ENCODE results near the gene CXXC5. TPM values are rescaled to one million over a fixed set of nuclear protein-coding genes. Genes with fewer than 3 reads are reported as not detected.
"Not testable (repeated sequence)": the region's sequence is repeated elsewhere in the genome, so short reads cannot be mapped to it uniquely, and the experiment has no call there.

CXXC5 gene
- polyA plus RNA-seq, 3 donors from 2014 or later, result 339 to 410 (median 385) TPM

DNA sequence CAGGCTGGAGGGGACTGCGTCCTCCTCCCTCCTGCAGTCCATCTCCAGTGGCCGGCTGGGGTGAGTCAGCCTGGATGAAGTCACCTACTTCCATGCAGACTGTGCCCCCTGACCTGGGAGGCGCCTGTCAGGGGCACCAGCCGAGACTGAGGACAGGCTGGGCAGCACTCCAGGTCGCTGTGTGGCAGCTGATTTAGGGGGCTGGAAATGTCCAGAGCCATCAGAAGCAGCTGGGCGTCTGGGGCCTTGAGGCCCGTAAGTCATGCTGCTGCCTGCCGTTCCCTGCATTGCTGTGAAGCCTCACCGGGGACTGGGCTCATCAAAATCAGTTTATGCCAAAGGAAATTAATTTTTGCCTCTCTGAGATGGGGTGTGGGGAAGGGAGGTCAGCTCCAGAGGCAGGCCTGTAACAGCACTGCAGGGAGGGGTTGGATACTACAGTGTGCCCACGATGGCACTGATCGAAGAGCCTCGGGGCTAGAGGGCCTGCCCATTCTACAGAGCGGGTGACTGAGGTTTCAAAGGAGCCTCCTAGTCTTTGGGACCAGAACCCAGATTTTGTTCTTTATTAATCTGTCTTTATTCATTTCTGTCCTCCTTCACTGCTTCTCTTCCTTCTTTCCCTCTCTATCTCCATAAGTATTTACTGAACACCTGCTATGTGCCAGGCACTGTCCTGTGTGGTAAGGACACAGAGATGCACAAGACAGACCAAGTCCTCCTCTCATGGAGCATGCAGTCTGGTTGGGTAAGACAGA lies 77.1 kb downstream of the CXXC5 start:
- no peak for DNase-seq
- H3K9me3 Mint-ChIP-seq, result no peaks in the 10 kb centered on the region
- peaks cover 0 to 10% (median 9%) of the 10 kb centered on the region in 3 donors for H3K36me3 Mint-ChIP-seq
- no peaks in the 10 kb centered on the region for H3K4me1 Mint-ChIP-seq
- H3K4me3 Mint-ChIP-seq, result no peak overlapping the region
- peak overlapping the region in 1 of 6 donors; percentile 16 for H3K27ac Mint-ChIP-seq
- peaks cover 0 to 2% (median 0%) of the 10 kb centered on the region in 3 donors for H3K27me3 Mint-ChIP-seq (ENCODE audit: low read depth in 3 of 3)

- peaks cover 0 to 2% (median 0%) of the 10 kb centered on the region in 3 donors for H3K27me3 Mint-ChIP-seq (ENCODE audit: low read depth in 3 of 3)
- peaks cover 0 to 10% (median 9%) of the 10 kb centered on the region in 3 donors for H3K36me3 Mint-ChIP-seq
- no peaks in the 10 kb centered on the region for H3K9me3 Mint-ChIP-seq
- H3K27ac Mint-ChIP-seq, result peak overlapping the region in 1 of 6 donors; percentile 21
- H3K4me3 Mint-ChIP-seq, result no peak overlapping the region
- no peak for DNase-seq
- no peaks in the 10 kb centered on the region for H3K4me1 Mint-ChIP-seq
Measured at GRCh38 chr5:139726248-139726647, 78.1 kb downstream of the CXXC5 start.

GRCh38 chr5:139727615-139728014 lies 79.5 kb downstream of the CXXC5 start:
- H3K4me3 Mint-ChIP-seq, DNase-seq, H3K27ac Mint-ChIP-seq: not testable (repeated sequence)

GRCh38 chr5:139731281-139731680 lies 83.1 kb downstream of the CXXC5 start:
- Mint-ChIP-seq H3K36me3 (no peaks in the 10 kb centered on the region), H3K27me3 (ENCODE audit: low read depth in 3 of 3) (peaks cover 0 to 4% (median 0%) of the 10 kb centered on the region in 3 donors), H3K4me3 (no peak overlapping the region), H3K9me3 (no peaks in the 10 kb centered on the region), H3K4me1 (no peaks in the 10 kb centered on the region), H3K27ac (peak overlapping the region in 1 of 6 donors; percentile 30)
- no peak for DNase-seq

More at GRCh38 chr5:139727615-139728014, 79.5 kb downstream of the CXXC5 start:
- not testable (repeated sequence) for H3K36me3 Mint-ChIP-seq; H3K27me3 Mint-ChIP-seq (ENCODE audit: low read depth in 3 of 3); H3K4me1 Mint-ChIP-seq; H3K9me3 Mint-ChIP-seq

DNA sequence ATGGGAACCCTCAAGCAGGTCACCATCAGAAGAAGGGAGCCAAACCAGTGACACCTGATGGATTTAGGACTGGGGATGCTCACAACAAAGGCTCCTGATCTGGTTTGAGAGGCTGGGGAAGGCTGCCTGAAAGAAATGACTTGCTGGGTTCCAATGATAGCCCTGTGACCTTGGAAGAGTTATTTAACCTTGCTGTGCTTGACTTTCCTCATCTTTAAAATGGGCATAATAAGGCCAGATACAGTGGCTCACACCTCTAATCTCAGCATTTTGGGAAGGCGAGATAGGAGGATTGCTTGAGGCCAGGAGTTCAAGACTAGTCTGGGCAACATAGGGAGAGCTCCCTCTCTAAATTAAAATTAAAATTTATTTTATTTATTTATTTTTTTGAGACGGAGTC lies 83.9 kb downstream of the CXXC5 start:
- Mint-ChIP-seq H3K27me3 (ENCODE audit: low read depth in 3 of 3) (peaks cover 0 to 4% (median 0%) of the 10 kb centered on the region in 3 donors), H3K36me3 (no peaks in the 10 kb centered on the region), H3K4me3 (no peak overlapping the region), H3K27ac (no peak overlapping the region), H3K4me1 (no peaks in the 10 kb centered on the region), H3K9me3 (no peaks in the 10 kb centered on the region)
- no peak for DNase-seq

GRCh38 chr5:139733010-139733688 lies 85.0 kb downstream of the CXXC5 start:
- no peaks in the 10 kb centered on the region for H3K9me3 Mint-ChIP-seq
- peaks cover 0 to 4% (median 0%) of the 10 kb centered on the region in 3 donors for H3K27me3 Mint-ChIP-seq (ENCODE audit: low read depth in 3 of 3)
- H3K4me1 Mint-ChIP-seq, result no peaks in the 10 kb centered on the region
- no peaks in the 10 kb centered on the region for H3K36me3 Mint-ChIP-seq
- H3K27ac Mint-ChIP-seq, result no peak overlapping the region
- H3K4me3 Mint-ChIP-seq, result no peak overlapping the region
- no peak for DNase-seq

Other genes with a start within 250 kb of the CXXC5 start
- 1 to 10 TPM in 2 of 3 donors, not detected in 1; 4.5 to 5.6 TPM for gene SPATA24, start 244.3 kb upstream of the CXXC5 start, polyA plus RNA-seq
- gene DNAJC18, start 208.8 kb upstream of the CXXC5 start, polyA plus RNA-seq, result 1 to 10 TPM in 2 of 3 donors, not detected in 1; 3.7 to 4.3 TPM
- under 1 TPM in 1 of 3 donors, not detected in 2; 0.73 TPM for gene ECSCR, start 185.6 kb upstream of the CXXC5 start, polyA plus RNA-seq
- gene SMIM33, start 177.3 kb upstream of the CXXC5 start, polyA plus RNA-seq, result not detected
- 100 to 1,000 TPM in 2 of 3 donors, 10 to 100 TPM in 1; 67.8 to 150 (median 142) TPM for gene STING1, start 165.6 kb upstream of the CXXC5 start, polyA plus RNA-seq
- 100 to 1,000 TPM; 231 to 328 (median 243) TPM for gene UBE2D2, start 87.0 kb upstream of the CXXC5 start, polyA plus RNA-seq
- gene PSD2, start 147.5 kb downstream of the CXXC5 start, polyA plus RNA-seq, result under 1 TPM in 1 of 3 donors, not detected in 2; 0.14 TPM

Data from immature natural killer cell (primary cell).